AG08396 (cell line): Measurements from ENCODE around the gene STPG4.

Experiments used
- DNase-seq: peaks from one replicate; pipeline ENCODE4 v3.0.0; 2012; ENCODE audit warnings: low spot score, mixed read lengths

Gene STPG4

DNA sequence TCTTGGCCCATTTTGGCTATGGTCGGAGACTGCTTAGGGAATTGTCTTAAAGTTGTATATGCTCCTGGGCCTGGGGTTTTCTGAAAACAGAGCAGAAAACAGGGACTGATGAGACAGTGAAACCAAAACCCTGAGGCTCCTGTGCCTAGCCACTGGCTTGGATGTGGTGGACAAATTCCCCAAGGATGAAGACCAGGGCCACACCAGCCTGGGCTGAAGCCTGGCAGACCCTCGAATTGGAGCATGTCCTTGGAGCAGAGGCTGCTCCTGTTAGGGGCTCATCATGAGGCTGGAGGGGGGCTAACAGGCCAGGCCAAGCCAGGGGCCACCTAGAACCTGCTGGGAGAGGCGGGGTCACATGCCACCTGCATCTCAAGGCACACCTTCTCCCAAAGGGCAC lies 68.1 kb downstream of the STPG4 start:
- DNase-seq: no peak

- DNase-seq: no peak
These were observed 68.5 kb downstream of the STPG4 start for GRCh38 chr2:47086571-47086970.

GRCh38 chr2:47086054-47086471 lies 69.0 kb downstream of the STPG4 start:
- no peak for DNase-seq

GRCh38 chr2:47083886-47084687 lies 71.0 kb downstream of the STPG4 start:
- no peak for DNase-seq

DNA sequence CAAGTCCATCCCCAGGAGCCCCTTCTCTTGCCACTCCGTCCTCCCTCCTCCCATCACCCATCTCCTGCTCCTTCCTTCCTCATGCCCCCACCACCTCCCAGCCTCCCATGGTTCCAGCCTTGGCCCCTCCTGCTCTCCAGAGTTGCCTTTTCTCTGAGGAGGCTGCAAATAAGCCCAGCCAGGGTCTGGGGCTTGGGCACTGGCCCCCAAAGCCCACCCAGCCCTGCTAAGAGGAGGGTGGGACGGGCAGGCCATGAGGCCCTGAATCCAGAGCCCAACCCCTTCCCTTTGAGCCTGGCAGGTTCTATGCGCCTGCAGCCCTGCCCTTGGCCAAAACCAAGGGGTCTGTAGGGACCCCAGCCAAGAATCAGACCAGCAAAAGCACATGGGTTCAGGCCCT lies 71.6 kb downstream of the STPG4 start:
- no peak for DNase-seq

DNA sequence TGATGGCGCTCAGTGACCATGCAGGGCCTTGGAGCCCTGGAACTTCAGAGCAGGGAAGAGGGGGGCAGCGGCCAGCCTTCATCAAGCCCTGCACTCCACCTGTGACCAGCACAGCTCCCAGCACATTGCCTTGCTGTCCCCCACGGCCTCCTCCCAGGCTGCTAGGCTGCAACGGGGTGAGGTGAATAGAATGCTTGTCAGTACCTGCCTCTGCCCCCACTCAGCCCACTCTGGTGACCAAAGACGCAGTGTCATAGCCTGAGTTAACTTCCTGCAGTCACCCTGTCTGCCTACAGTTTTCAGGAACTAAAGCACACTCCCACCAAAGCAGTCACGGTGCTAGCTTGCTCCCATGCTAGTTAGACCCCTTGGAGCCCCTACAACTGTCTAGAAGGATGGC lies 72.1 kb downstream of the STPG4 start:
- no peak for DNase-seq

- no peak for DNase-seq
These were observed 74.2 kb downstream of the STPG4 start for GRCh38 chr2:47080888-47081301.

DNA sequence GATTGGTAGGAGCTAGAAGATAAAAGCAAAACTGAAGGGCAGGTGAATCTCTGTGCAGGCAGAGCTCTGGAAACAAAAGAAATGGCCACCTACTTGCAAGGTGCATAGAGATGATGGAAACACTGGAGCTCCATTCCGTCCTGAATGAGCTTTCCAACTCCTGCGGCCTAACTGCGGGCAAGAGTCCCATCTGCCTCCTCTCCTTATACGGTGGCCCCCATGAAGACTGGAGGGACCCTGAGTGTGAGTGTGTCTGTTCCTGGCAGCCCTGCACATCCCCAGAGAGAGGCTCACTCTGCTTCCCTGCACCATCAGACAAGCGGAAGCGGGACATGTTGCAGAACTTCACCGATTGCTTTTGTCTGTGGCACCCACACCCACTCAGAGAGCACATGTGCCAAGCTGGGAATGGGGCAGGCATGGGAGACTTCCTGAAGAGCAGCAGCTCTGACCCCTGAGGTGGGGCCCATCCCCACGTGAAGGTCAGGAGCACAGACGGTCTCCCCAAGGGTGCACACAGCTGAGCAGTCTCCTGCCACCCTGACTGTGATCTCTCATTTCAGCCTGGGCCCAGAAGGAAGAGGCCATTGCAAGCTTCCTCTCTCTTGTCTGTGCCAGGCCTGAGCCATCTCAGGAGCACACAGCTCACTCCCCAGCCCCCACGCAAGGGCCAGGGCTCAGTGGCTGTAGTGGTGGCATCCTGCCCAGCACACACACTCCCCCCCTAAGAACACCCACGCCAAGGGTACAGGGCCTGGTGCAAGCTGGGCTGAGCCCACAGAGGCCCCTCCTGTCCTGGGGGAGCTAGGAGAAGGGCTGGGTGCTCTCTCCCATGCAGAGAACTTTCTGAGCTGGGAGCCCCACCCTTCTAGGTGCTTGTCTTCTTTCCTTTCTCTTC lies 75.3 kb downstream of the STPG4 start:
- no peak for DNase-seq

GRCh38 chr2:47078541-47079482 lies 76.3 kb downstream of the STPG4 start:
- DNase-seq: no peak

- DNase-seq: no peak
These were observed 77.5 kb downstream of the STPG4 start for GRCh38 chr2:47077442-47078117.

GRCh38 chr2:47076586-47077441 lies 78.3 kb downstream of the STPG4 start:
- DNase-seq: peak; percentile 95

DNA sequence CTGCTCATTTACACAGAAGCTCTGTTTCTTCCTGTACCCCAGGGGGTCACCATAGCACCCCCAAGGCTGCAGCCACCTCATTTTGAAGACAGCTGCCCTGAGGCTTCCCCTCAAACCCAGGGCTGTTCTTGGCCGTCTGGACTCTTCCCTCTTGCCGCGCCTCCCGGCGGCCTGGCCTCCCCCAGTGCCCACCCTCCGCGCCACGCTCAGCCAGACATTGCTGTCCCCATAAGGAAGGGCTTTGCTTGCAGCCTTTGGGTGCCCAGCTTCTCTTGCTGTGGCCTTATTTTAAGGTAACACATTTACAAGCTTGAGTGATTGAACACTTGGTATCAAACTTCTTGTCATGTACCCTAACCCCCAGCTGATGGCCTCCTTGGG lies 79.0 kb downstream of the STPG4 start:
- no peak for DNase-seq

- DNase-seq: no peak
These were observed 79.6 kb downstream of the STPG4 start for GRCh38 chr2:47075361-47076125.

GRCh38 chr2:47074691-47075090 lies 80.4 kb downstream of the STPG4 start:
- DNase-seq: no peak

GRCh38 chr2:47073641-47074040 lies 81.5 kb downstream of the STPG4 start:
- no peak for DNase-seq

GRCh38 chr2:47073217-47073616 lies 81.9 kb downstream of the STPG4 start:
- no peak for DNase-seq

DNA sequence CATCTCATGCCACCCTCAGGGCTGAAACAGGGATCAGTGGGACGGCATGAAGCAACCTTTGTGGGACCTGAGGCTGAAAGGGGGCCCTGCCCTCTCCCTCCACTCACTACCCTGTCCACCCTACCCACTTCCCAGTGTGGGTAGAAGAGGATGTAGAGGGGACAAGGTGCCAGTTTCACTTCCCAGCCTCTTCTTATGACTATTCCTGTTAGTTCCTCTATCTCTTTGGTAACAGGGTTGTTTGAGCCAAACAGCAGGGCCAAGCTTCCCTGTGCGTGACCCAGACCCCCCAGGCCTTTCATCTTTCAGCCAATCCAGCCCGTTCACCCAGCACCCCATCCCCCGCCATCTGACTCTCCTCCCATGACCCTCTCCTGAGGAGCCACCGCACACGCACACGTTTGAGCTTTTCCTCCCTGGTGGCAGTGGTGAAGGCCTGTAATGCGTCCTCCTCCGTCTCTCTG lies 82.3 kb downstream of the STPG4 start:
- no peak for DNase-seq

GRCh38 chr2:47072018-47072691 lies 83.0 kb downstream of the STPG4 start:
- DNase-seq: peak; percentile 87
